ENCODE measurements around the gene FUT4. TPM values are rescaled to one million over a fixed set of nuclear protein-coding genes. Genes with fewer than 3 reads are reported as not detected.

Gene FUT4
- polyA plus RNA-seq, 2 of the 4 experiments (the other 2 are of a cell fraction), result 1.6 to 1.8 TPM

DNA sequence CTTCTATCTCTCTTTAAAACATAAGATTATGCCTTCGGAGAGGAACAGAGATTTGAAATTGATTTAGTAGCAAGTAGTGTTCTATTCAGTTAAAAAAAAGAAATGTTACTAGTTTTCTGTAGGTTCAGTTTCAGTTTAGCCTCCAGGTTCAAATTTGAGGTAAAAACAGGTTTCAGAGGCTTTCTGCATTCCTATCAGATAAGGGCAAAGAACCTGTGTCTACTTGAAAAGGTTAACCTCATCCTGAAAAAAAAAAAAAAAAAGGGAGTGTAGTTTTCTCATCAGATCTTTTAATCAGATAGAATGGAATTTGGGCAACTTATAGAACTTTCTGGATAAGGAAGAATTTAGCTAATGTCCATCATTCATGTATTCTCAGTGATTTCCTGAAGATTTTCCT lies 19.4 kb upstream of the FUT4 start:
- ChIA-PET POLR2A (no interaction called here), CTCF (interaction anchor here (0.7 kb wide), 1 partner anchor 605 kb away, joined by 3 read pairs; no protein-coding TSS in a partner anchor)
- Histone ChIP-seq H3K4me2 (no peak overlapping the region), H3K9me3 (no peaks in the 10 kb centered on the region), H3K27ac (no peak overlapping the region), H3K4me1 (no peaks in the 10 kb centered on the region), H3K4me3 (no peak overlapping the region)
- ATAC-seq (no peak), FAIRE-seq (no peak), DNase-seq (ENCODE audit: low read depth in 1 of 2, low spot score in 1 of 2) (no peak)
- TF ChIP-seq POLR2A (IDR thresholded peaks at IDR 0.05; ENCODE audit: low read length) (no peak), HEYL (CRISPR knock-in tag; IDR thresholded peaks at IDR 0.05) (no peak), CHD2 (IDR thresholded peaks at IDR 0.05; ENCODE audit: low read length, partially characterized antibody) (no peak), RARB (CRISPR knock-in tag; IDR thresholded peaks at IDR 0.05) (no peak), FOXS1 (CRISPR knock-in tag; IDR thresholded peaks at IDR 0.05) (no peak), CEBPB (IDR thresholded peaks at IDR 0.05) (no peak), SMC3 (IDR thresholded peaks at IDR 0.05) (no peak), PHF8 (IDR thresholded peaks at IDR 0.05; ENCODE audit: borderline replicate concordance, low read depth) (no peak), NFE2L2 (conservative IDR thresholded peaks at IDR 0.05; ENCODE audit: low read length) (no peak), EP300 (IDR thresholded peaks at IDR 0.05) (no peak)
- TF ChIP-seq, protein P1, sequence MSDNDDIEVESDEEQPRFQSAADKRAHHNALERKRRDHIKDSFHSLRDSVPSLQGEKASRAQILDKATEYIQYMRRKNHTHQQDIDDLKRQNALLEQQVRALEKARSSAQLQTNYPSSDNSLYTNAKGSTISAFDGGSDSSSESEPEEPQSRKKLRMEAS (IDR thresholded peaks at IDR 0.05), result no peak
- TF ChIP-seq, protein P2, sequence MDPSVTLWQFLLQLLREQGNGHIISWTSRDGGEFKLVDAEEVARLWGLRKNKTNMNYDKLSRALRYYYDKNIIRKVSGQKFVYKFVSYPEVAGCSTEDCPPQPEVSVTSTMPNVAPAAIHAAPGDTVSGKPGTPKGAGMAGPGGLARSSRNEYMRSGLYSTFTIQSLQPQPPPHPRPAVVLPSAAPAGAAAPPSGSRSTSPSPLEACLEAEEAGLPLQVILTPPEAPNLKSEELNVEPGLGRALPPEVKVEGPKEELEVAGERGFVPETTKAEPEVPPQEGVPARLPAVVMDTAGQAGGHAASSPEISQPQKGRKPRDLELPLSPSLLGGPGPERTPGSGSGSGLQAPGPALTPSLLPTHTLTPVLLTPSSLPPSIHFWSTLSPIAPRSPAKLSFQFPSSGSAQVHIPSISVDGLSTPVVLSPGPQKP (IDR thresholded peaks at IDR 0.05; ENCODE audit: low read depth, low read length), result no peak
- TF ChIP-seq, protein P3, sequence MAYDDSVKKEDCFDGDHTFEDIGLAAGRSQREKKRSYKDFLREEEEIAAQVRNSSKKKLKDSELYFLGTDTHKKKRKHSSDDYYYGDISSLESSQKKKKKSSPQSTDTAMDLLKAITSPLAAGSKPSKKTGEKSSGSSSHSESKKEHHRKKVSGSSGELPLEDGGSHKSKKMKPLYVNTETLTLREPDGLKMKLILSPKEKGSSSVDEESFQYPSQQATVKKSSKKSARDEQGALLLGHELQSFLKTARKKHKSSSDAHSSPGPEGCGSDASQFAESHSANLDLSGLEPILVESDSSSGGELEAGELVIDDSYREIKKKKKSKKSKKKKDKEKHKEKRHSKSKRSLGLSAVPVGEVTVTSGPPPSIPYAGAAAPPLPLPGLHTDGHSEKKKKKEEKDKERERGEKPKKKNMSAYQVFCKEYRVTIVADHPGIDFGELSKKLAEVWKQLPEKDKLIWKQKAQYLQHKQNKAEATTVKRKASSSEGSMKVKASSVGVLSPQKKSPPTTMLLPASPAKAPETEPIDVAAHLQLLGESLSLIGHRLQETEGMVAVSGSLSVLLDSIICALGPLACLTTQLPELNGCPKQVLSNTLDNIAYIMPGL (CRISPR knock-in tag; IDR thresholded peaks at IDR 0.05; ENCODE audit: borderline replicate concordance), result no peak
- TF ChIP-seq, protein P4, sequence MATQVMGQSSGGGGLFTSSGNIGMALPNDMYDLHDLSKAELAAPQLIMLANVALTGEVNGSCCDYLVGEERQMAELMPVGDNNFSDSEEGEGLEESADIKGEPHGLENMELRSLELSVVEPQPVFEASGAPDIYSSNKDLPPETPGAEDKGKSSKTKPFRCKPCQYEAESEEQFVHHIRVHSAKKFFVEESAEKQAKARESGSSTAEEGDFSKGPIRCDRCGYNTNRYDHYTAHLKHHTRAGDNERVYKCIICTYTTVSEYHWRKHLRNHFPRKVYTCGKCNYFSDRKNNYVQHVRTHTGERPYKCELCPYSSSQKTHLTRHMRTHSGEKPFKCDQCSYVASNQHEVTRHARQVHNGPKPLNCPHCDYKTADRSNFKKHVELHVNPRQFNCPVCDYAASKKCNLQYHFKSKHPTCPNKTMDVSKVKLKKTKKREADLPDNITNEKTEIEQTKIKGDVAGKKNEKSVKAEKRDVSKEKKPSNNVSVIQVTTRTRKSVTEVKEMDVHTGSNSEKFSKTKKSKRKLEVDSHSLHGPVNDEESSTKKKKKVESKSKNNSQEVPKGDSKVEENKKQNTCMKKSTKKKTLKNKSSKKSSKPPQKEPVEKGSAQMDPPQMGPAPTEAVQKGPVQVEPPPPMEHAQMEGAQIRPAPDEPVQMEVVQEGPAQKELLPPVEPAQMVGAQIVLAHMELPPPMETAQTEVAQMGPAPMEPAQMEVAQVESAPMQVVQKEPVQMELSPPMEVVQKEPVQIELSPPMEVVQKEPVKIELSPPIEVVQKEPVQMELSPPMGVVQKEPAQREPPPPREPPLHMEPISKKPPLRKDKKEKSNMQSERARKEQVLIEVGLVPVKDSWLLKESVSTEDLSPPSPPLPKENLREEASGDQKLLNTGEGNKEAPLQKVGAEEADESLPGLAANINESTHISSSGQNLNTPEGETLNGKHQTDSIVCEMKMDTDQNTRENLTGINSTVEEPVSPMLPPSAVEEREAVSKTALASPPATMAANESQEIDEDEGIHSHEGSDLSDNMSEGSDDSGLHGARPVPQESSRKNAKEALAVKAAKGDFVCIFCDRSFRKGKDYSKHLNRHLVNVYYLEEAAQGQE (IDR thresholded peaks at IDR 0.05), result no peak
- TF ChIP-seq, protein P5, sequence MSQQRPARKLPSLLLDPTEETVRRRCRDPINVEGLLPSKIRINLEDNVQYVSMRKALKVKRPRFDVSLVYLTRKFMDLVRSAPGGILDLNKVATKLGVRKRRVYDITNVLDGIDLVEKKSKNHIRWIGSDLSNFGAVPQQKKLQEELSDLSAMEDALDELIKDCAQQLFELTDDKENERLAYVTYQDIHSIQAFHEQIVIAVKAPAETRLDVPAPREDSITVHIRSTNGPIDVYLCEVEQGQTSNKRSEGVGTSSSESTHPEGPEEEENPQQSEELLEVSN (IDR thresholded peaks at IDR 0.05; ENCODE audit: borderline replicate concordance, low read depth), result no peak
- 69% methylated on average over 1 of the region's 1 CpG for WGBS (ENCODE audit: missing lambda C conversion rate)

DNA sequence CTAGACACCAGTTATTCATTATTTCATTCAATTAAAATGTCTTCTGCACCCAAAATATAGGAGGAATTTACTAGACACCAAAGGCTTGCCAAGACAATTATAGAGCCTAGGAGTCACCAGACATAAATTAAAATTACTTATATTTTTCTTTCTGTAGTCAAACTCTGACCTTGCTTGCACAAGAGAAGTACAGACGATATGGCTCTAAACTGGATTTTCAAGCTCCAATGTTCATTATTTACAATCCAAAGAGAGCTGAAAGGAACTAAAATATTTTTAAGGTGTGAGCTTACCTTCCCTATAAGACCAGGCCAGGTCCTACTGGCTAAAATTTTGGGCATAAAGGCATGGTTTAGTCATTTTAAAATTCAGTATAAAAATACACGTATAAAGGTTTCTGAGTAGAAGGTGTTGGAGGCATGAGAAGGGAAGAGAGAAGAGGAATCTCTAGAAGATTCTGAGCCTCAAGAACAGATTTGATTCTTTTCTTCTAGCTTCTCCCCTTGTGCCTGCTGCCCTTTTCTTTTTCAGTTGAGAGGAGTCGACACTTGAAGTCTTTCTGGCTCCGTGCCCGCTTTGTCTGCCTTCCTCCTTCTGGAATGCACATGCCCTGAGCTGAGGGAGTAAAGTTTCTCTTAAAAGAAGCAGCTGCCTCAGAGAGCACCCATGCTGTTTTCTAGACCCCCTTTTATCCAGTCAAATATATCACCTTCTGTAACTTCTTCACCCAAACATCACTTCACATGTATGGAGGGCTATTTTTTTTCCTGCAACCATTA lies 18.0 kb upstream of the FUT4 start:
- no peak for FAIRE-seq
- no peak for DNase-seq (ENCODE audit: low read depth in 1 of 2, low spot score in 1 of 2)
- no peaks in the 10 kb centered on the region for H3K9me3 ChIP-seq
- CTCF ChIA-PET, result no interaction called here
- H3K27ac ChIP-seq, result no peak overlapping the region
- POLR2A ChIA-PET, result no interaction called here
- ATAC-seq, result no peak
- no peak overlapping the region for H3K4me2 ChIP-seq
- H3K4me1 ChIP-seq, result no peaks in the 10 kb centered on the region
- H3K4me3 ChIP-seq, result no peak overlapping the region
- 54% methylated on average over 5 of the region's 5 CpGs for WGBS (ENCODE audit: missing lambda C conversion rate)
- no peak for TF ChIP-seq HOXB5 (CRISPR knock-in tag; IDR thresholded peaks at IDR 0.05)
- no peak for TF ChIP-seq CBX8 (IDR thresholded peaks at IDR 0.05)
- TF ChIP-seq HOXA7 (CRISPR knock-in tag; IDR thresholded peaks at IDR 0.05), result no peak
- TF ChIP-seq JUNB (IDR thresholded peaks at IDR 0.05), result no peak
- no peak for TF ChIP-seq TFCP2L1 (CRISPR knock-in tag; IDR thresholded peaks at IDR 0.05)
- TF ChIP-seq SREBF2 (IDR thresholded peaks at IDR 0.05), result no peak
- TF ChIP-seq, protein P3 (CRISPR knock-in tag; IDR thresholded peaks at IDR 0.05; ENCODE audit: borderline replicate concordance), result no peak
- no peak for TF ChIP-seq MAFK (IDR thresholded peaks at IDR 0.05; ENCODE audit: partially characterized antibody)
- TF ChIP-seq, protein P1 (IDR thresholded peaks at IDR 0.05), result no peak
- TF ChIP-seq HOXB13 (CRISPR knock-in tag; IDR thresholded peaks at IDR 0.05; ENCODE audit: low read depth), result no peak
